Gastrocnemius medialis (tissue), 4 donors: ENCODE data around the gene CD209. TPM values are rescaled to one million over a fixed set of nuclear protein-coding genes. Genes with fewer than 3 reads are reported as not detected.

Experiments used
- ATAC-seq, 2 donors: fragments of 150-250 bp; one replicate each; pipeline ENCODE4 v1.9.1; 2016
- DNase-seq, 2 donors: peaks; one replicate each; pipeline ENCODE4 v3.0.0-alpha.2; 2019
- H3K27ac ChIP-seq, 4 donors: fragments of 200-600 bp; sonication (generic); 1 replicate in 1 of 4; 2 replicates in 3 of 4; pipeline ENCODE4 v1.5.1; 2016 to 2018; ENCODE audit warnings: mild to moderate bottlenecking in 2 of 4, moderate library complexity in 1 of 4
- H3K27me3 ChIP-seq, 3 donors: fragments of 200-600 bp; sonication (generic) in 2 of 3; 1 replicate in 1 of 3; 2 replicates in 2 of 3; pipeline versions ENCODE4 v1.5.1 to v1.6.0; 2016 to 2019; ENCODE audit warnings: mild to moderate bottlenecking in 1 of 3, moderate library complexity in 1 of 3
- H3K36me3 ChIP-seq, 2 donors: fragments of 200-600 bp; sonication (generic) in 1 of 2; one replicate each; pipeline ENCODE4 v1.5.1; 2017 to 2018
- H3K4me1 ChIP-seq, 2 donors: fragments of 200-600 bp; sonication (generic) in 1 of 2; one replicate each; pipeline ENCODE4 v1.5.1; 2016 to 2017; ENCODE audit warnings: mild to moderate bottlenecking in 2 of 2
- H3K4me3 ChIP-seq, 4 donors: fragments of 200-600 bp; sonication (generic) in 3 of 4; 1 replicate in 1 of 4; 2 replicates in 3 of 4; pipeline ENCODE4 v1.5.1; 2016 to 2019; ENCODE audit warnings: mild to moderate bottlenecking in 2 of 4
- H3K9me3 ChIP-seq, 3 donors: fragments of 200-600 bp; sonication (generic) in 2 of 3; 1 replicate in 1 of 3; 2 replicates in 2 of 3; pipeline ENCODE4 v1.5.1; 2016 to 2019
- CTCF ChIP-seq, 5 experiments: fragments of 450-650 bp in 3 of 5; fragments of 200-600 bp in 2 of 5; sonication (generic) in 2 of 5; IDR thresholded peaks in 4 of 5; conservative IDR thresholded peaks in 1 of 5; 1 replicate in 4 of 5; 2 replicates in 1 of 5; pipeline ENCODE4 v1.5.1; 2016 to 2019; ENCODE audit warnings: antibody characterized with exemption in 5 of 5, mild to moderate bottlenecking in 3 of 5, moderate library complexity in 3 of 5
- POLR2A ChIP-seq, 2 donors: fragments of 450-650 bp; IDR thresholded peaks; one replicate each; pipeline ENCODE4 v1.6.1; 2017; ENCODE audit warnings: antibody characterized with exemption in 2 of 2, mild to moderate bottlenecking in 2 of 2, moderate library complexity in 2 of 2
- in situ Hi-C, 4 donors: fragments of 200-750 bp; cut with MboI; loops; one replicate each; pipeline versions ENCODE4 v1.15.0 to v1.8.0; 2017; ENCODE audit warnings: low sequenced_read_pairs in 4 of 4
- intact Hi-C: fragments of 100-400 bp; cut with DNase I; formaldehyde crosslinking; loops from one replicate; pipeline ENCODE4 v1.15.1; 2023; ENCODE audit warnings: low total_unique reads
- total RNA-seq, 4 donors: library from RNA; depleted of rRNA; stranded (reverse); fragments of >200 nt; gene quantifications; one replicate each; pipeline versions ENCODE4 v1.1.0 to v1.2.3, GENCODE V29; 2016

CD209 gene
- total RNA-seq, 4 donors from 2014 or later, result 0.56 to 1.3 (median 1.0) TPM

- DNase-seq, result no peak
- no peak for TF ChIP-seq CTCF (IDR thresholded peaks at IDR 0.05 in 4 of 5, conservative IDR thresholded peaks at IDR 0.05 in 1 of 5)
- TF ChIP-seq POLR2A (IDR thresholded peaks at IDR 0.05), result no peak
- Histone ChIP-seq H3K27ac (no peak overlapping the region), H3K9me3 (no peaks in the 10 kb centered on the region), H3K4me1 (no peaks in the 10 kb centered on the region), H3K27me3 (peaks cover 0 to 2% (median 0%) of the 10 kb centered on the region in 3 donors), H3K36me3 (no peaks in the 10 kb centered on the region), H3K4me3 (no peak overlapping the region)
- intact Hi-C loops (no loop called here), in situ Hi-C loops (no loop called here)
- no peak for ATAC-seq
Observed at GRCh38 chr19:7742575-7742974, 4.8 kb downstream of the CD209 start.

GRCh38 chr19:7740682-7741054 is 6.7 kb downstream of the CD209 start:
- H3K27ac ChIP-seq, result no peak overlapping the region
- H3K27me3 ChIP-seq, result peaks cover 0 to 2% (median 0%) of the 10 kb centered on the region in 3 donors
- H3K4me1 ChIP-seq, result no peaks in the 10 kb centered on the region
- no peaks in the 10 kb centered on the region for H3K36me3 ChIP-seq
- no peaks in the 10 kb centered on the region for H3K9me3 ChIP-seq
- ATAC-seq (no peak), DNase-seq (no peak)
- no peak for TF ChIP-seq POLR2A (IDR thresholded peaks at IDR 0.05)
- intact Hi-C loops (no loop called here), in situ Hi-C loops (no loop called here)
- H3K4me3 ChIP-seq, result no peak overlapping the region

GRCh38 chr19:7739801-7740681 is 7.3 kb downstream of the CD209 start:
- intact Hi-C loops (no loop called here), in situ Hi-C loops (no loop called here)
- no peak for TF ChIP-seq POLR2A (IDR thresholded peaks at IDR 0.05)
- TF ChIP-seq CTCF (IDR thresholded peaks at IDR 0.05 in 4 of 5, conservative IDR thresholded peaks at IDR 0.05 in 1 of 5), result no peak
- H3K27me3 ChIP-seq, result peaks cover 0 to 2% (median 0%) of the 10 kb centered on the region in 3 donors
- no peak overlapping the region for H3K27ac ChIP-seq
- H3K4me1 ChIP-seq, result no peaks in the 10 kb centered on the region
- H3K9me3 ChIP-seq, result no peaks in the 10 kb centered on the region
- DNase-seq (no peak), ATAC-seq (no peak)
- H3K4me3 ChIP-seq, result no peak overlapping the region
- no peaks in the 10 kb centered on the region for H3K36me3 ChIP-seq

GRCh38 chr19:7739211-7739755 is 8.1 kb downstream of the CD209 start:
- Histone ChIP-seq H3K4me3 (no peak overlapping the region), H3K27ac (no peak overlapping the region), H3K4me1 (no peaks in the 10 kb centered on the region), H3K36me3 (no peaks in the 10 kb centered on the region), H3K27me3 (peaks cover 0 to 2% (median 0%) of the 10 kb centered on the region in 3 donors), H3K9me3 (no peaks in the 10 kb centered on the region)
- ATAC-seq (no peak), DNase-seq (no peak)
- in situ Hi-C loops, result no loop called here
- TF ChIP-seq CTCF (IDR thresholded peaks at IDR 0.05 in 4 of 5, conservative IDR thresholded peaks at IDR 0.05 in 1 of 5) (no peak), POLR2A (IDR thresholded peaks at IDR 0.05) (no peak)
- intact Hi-C loops, result no loop called here

GRCh38 chr19:7738023-7738422 is 9.3 kb downstream of the CD209 start:
- H3K4me3 ChIP-seq, result no peak overlapping the region
- TF ChIP-seq POLR2A (IDR thresholded peaks at IDR 0.05) (no peak), CTCF (IDR thresholded peaks at IDR 0.05 in 4 of 5, conservative IDR thresholded peaks at IDR 0.05 in 1 of 5) (no peak)
- H3K9me3 ChIP-seq, result no peaks in the 10 kb centered on the region
- ATAC-seq (no peak), DNase-seq (no peak)
- in situ Hi-C loops (no loop called here), intact Hi-C loops (no loop called here)
- no peaks in the 10 kb centered on the region for H3K36me3 ChIP-seq
- H3K4me1 ChIP-seq, result no peaks in the 10 kb centered on the region
- peaks cover 0 to 2% (median 0%) of the 10 kb centered on the region in 3 donors for H3K27me3 ChIP-seq
- no peak overlapping the region for H3K27ac ChIP-seq
